DOHH2 (cell line): ENCODE measurements around the gene AFG1L.

Experiments used
- H3F3A ChIP-seq: fragments of 200-600 bp; sonication (generic), shearing (Covaris generic); 2 replicates; pipeline ENCODE4 v1.6.0; 2016; ENCODE audit warnings: antibody characterized with exemption, mild to moderate bottlenecking; ENCODE audit not compliant: control insufficient read depth, insufficient read depth
- H3K27ac ChIP-seq: fragments of 200-600 bp; sonication (generic); 2 replicates; pipeline ENCODE4 v1.5.1; 2014; ENCODE audit warnings: low read depth, mild to moderate bottlenecking, low read length, moderate library complexity
- H3K27me3 ChIP-seq: fragments of 200-600 bp; sonication (generic); 2 replicates; pipeline ENCODE4 v1.6.1; 2014; ENCODE audit warnings: mild to moderate bottlenecking, low read length, mixed read lengths; ENCODE audit not compliant: control insufficient read depth
- H3K36me3 ChIP-seq: fragments of 200-600 bp; sonication (generic); 2 replicates; pipeline ENCODE4 v1.6.1; 2014; ENCODE audit warnings: mild to moderate bottlenecking, low read length, moderate library complexity, mixed read lengths; ENCODE audit not compliant: control insufficient read depth
- H3K4me1 ChIP-seq: fragments of 200-600 bp; sonication (generic); 2 replicates; pipeline ENCODE4 v1.6.1; 2014; ENCODE audit warnings: mild to moderate bottlenecking, low read length, mixed read lengths; ENCODE audit not compliant: control insufficient read depth
- H3K4me2 ChIP-seq: fragments of 200-600 bp; sonication (generic); 2 replicates; pipeline ENCODE4 v1.6.0; 2014; ENCODE audit warnings: mild to moderate bottlenecking, low read length, moderate library complexity
- H3K4me3 ChIP-seq: fragments of 200-600 bp; sonication (generic); 2 replicates; pipeline ENCODE4 v1.5.1; 2014; ENCODE audit warnings: mild to moderate bottlenecking, low read length, mixed read lengths
- H3K79me2 ChIP-seq: fragments of 200-600 bp; sonication (generic); 2 replicates; pipeline ENCODE4 v1.6.1; 2014; ENCODE audit warnings: mild to moderate bottlenecking, low read length, mixed read lengths; ENCODE audit not compliant: control insufficient read depth
- H3K9me2 ChIP-seq: fragments of 200-600 bp; sonication (generic); replicated peaks from 2 replicates; pipeline ENCODE4 v1.6.1; 2014; ENCODE audit warnings: mild to moderate bottlenecking, low read length, mixed read lengths; ENCODE audit not compliant: control insufficient read depth
- H3K9me3 ChIP-seq: fragments of 200-600 bp; sonication (generic); 2 replicates; pipeline ENCODE4 v1.6.1; 2014; ENCODE audit warnings: antibody characterized with exemption, low read length, mixed read lengths; ENCODE audit not compliant: control insufficient read depth, insufficient read depth
- H4K20me1 ChIP-seq: fragments of 200-600 bp; sonication (generic); 2 replicates; pipeline ENCODE4 v1.6.0; 2014; ENCODE audit warnings: low read depth, mild to moderate bottlenecking, antibody characterized with exemption, low read length, moderate library complexity; ENCODE audit not compliant: control insufficient read depth, insufficient read depth
- CTCF ChIP-seq: fragments of 200-600 bp; sonication (generic); IDR thresholded peaks from one replicate; pipeline ENCODE4 v1.5.1; 2014; ENCODE audit warnings: antibody characterized with exemption, mild to moderate bottlenecking, low read depth, low read length; ENCODE audit not compliant: poor library complexity, severe bottlenecking
- EZH2phosphoT487 ChIP-seq: fragments of 200-600 bp; sonication (generic); IDR thresholded peaks from 2 replicates; pipeline ENCODE4 v1.6.1; 2017; ENCODE audit warnings: borderline replicate concordance, mild to moderate bottlenecking, antibody characterized with exemption, low read length, moderate library complexity, mixed read lengths

AFG1L gene

DNA sequence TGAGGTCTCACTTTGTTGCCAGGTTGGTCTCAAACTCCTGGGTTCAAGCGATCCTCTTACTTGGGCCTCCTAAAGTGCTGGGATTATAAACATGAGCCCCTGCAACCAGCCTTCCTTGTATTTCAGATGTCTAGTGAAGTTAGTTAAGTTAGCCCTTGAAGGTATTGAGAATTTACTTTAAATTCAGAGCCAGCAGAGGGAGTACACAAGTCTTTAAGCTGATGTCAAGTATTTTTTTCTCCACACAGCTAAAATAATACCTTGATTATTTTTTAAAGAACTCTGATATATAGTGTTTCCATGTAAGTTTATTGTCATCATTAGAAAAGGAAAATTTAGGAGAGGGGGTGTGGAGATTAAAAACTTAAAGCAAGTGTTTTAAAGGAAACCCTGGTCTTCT lies 275.7 kb downstream of the AFG1L start:
- Histone ChIP-seq H4K20me1 (peaks cover 14% of the 10 kb centered on the region), H3K4me2 (no peak overlapping the region), H3K9me2 (no peaks in the 10 kb centered on the region), H3K9me3 (no peaks in the 10 kb centered on the region), H3F3A (peaks cover 6% of the 10 kb centered on the region), H3K4me1 (peaks cover 12% of the 10 kb centered on the region), H3K27me3 (no peaks in the 10 kb centered on the region), H3K79me2 (peaks cover 16% of the 10 kb centered on the region), H3K27ac (no peak overlapping the region), H3K36me3 (peaks cover 46% of the 10 kb centered on the region), H3K4me3 (no peak overlapping the region)
- no peak for TF ChIP-seq EZH2phosphoT487
- TF ChIP-seq CTCF: peak; percentile 11

DNA sequence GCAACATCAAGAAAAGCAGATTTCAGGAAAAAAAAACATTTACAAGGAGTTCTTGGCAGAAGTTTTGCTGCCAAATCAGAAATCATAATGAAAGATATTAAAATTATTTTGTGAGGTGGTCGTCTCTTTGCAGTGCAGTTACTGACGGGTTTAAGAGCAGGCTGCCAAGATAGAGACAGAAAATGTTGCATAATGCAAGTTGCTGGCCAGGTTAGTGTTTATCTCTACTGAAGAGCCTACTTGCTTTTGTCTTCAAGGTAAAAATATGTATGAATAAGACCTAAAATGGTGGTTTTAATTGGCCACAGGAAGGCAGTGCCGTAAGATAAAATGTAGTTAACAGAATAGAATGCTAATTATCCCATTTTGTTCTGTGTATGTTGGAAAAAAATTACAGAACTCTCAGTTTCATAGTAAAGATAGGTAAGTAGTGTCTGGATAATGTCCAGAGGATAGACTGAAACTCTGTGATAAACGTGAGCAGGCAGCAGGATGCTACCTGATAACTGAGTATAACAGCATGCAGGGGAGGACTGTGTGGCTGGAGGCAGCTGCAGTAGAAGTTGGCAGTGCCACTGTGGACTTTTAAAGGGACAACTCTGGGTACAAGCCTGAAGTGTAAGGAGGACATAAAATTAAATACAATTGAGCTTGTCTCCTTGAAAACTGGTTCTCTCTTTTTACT lies 279.7 kb downstream of the AFG1L start:
- peaks cover 11% of the 10 kb centered on the region for H3K4me1 ChIP-seq
- TF ChIP-seq CTCF: no peak
- no peak for TF ChIP-seq EZH2phosphoT487
- H3K36me3 ChIP-seq: peaks cover 22% of the 10 kb centered on the region
- no peak overlapping the region for H3K4me3 ChIP-seq
- H3K4me2 ChIP-seq: no peak overlapping the region
- H3K79me2 ChIP-seq: peaks cover 5% of the 10 kb centered on the region
- H3K9me3 ChIP-seq: no peaks in the 10 kb centered on the region
- no peaks in the 10 kb centered on the region for H4K20me1 ChIP-seq
- H3F3A ChIP-seq: no peaks in the 10 kb centered on the region
- H3K9me2 ChIP-seq: no peaks in the 10 kb centered on the region
- no peak overlapping the region for H3K27ac ChIP-seq
- H3K27me3 ChIP-seq: no peaks in the 10 kb centered on the region
